ENCODE results near the gene CENPT. TPM values are rescaled to one million over a fixed set of nuclear protein-coding genes. Genes with fewer than 3 reads are reported as not detected.

CENPT gene
- total and polyA plus RNA-seq, 2 of the 8 experiments (the other 6 are each of a cell fraction or from before 2014, with no cell fraction given), result 42.4 to 53.4 TPM

DNA sequence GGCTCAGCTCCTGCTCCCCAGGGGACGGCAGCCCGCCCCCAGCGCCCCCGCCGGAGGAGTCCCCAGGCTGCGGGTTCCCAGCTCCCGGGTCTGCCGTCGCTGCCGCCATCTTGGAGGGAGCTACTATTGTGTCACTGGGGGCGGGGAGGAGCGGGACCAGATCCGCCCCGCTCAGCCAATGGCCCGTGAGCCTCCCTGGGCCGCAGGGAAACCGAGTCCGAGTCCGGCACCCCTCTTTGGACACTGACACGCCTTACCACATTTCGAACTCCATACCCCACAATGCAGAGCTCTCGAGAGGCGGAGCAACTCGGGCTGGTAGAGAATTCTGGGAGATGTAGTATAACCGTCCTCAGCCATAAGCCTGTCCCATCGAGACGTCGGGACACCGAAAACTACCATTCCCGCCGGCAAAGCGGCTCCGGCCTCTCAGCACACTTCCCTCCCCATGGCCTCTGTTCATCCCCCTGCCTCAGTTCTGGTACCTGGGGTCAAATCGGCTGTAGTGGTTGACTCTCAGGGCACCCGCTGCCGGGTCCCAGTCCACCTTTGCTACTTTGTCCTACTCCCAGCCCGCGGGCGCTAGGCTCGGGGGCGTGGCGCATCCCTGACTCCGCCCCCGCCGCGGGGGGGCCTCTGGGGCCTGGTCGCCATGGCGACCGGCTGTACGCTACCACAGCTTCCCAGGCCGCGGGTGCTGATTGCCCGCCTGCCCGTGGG lies 40.9 kb downstream of the CENPT start, which contains the start of the genes RANBP10 and TSNAXIP1 (continued):
- TF ChIP-seq SIN3A (conservative IDR thresholded peaks at IDR 0.05 in 1 of 2, IDR thresholded peaks at IDR 0.05 in 1 of 2; ENCODE audit: low read depth in 1 of 2, low read length in 2 of 2) (peak; percentile 78 to 91; a peak in 3 of 4 replicates), SUZ12 (IDR thresholded peaks at IDR 0.05; ENCODE audit: low read length) (no peak), SAP30 (IDR thresholded peaks at IDR 0.05; ENCODE audit: insufficient read depth, insufficient replicate concordance, low read length) (no peak), POU5F1 (IDR thresholded peaks at IDR 0.05; ENCODE audit: low read depth, low read length) (no peak), CHD1 (IDR thresholded peaks at IDR 0.05; ENCODE audit: low read depth, low read length) (no peak), SRF (IDR thresholded peaks at IDR 0.05; ENCODE audit: low read depth, low read length) (no peak), CEBPB (IDR thresholded peaks at IDR 0.05; ENCODE audit: low read depth, low read length) (0 out of 2 replicates have a peak, but pooled peaks have one; percentile 40), BACH1 (IDR thresholded peaks at IDR 0.05; ENCODE audit: low read length) (no peak), PHF8 (conservative IDR thresholded peaks at IDR 0.05; ENCODE audit: low read depth, low read length) (peak; percentile 15; the same call in 1 of the 2 replicates)
- TF ChIP-seq, protein P1, sequence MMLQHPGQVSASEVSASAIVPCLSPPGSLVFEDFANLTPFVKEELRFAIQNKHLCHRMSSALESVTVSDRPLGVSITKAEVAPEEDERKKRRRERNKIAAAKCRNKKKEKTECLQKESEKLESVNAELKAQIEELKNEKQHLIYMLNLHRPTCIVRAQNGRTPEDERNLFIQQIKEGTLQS (IDR thresholded peaks at IDR 0.05; ENCODE audit: insufficient read depth, low read depth, low read length), result peak; percentile 53; the same call in 1 of the 2 replicates
- TF ChIP-seq, protein P2, sequence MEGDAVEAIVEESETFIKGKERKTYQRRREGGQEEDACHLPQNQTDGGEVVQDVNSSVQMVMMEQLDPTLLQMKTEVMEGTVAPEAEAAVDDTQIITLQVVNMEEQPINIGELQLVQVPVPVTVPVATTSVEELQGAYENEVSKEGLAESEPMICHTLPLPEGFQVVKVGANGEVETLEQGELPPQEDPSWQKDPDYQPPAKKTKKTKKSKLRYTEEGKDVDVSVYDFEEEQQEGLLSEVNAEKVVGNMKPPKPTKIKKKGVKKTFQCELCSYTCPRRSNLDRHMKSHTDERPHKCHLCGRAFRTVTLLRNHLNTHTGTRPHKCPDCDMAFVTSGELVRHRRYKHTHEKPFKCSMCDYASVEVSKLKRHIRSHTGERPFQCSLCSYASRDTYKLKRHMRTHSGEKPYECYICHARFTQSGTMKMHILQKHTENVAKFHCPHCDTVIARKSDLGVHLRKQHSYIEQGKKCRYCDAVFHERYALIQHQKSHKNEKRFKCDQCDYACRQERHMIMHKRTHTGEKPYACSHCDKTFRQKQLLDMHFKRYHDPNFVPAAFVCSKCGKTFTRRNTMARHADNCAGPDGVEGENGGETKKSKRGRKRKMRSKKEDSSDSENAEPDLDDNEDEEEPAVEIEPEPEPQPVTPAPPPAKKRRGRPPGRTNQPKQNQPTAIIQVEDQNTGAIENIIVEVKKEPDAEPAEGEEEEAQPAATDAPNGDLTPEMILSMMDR (IDR thresholded peaks at IDR 0.05; ENCODE audit: control extremely low read depth in 1 of 3, insufficient read depth in 1 of 3, low read depth in 1 of 3, low read length in 3 of 3), result no peak
